C4-2B (cell line): ENCODE measurements around the gene OR13A1.

Source experiments
- ZFX ChIP-seq: fragments of 450-650 bp; IDR thresholded peaks from 2 replicates; pipeline ENCODE4 v1.6.1; 2017
- TF ChIP-seq, protein P1 (sequence below): fragments of 450-650 bp; conservative IDR thresholded peaks from 2 replicates; pipeline ENCODE4 v1.5.1; 2017; ENCODE audit warnings: mild to moderate bottlenecking

DNA sequence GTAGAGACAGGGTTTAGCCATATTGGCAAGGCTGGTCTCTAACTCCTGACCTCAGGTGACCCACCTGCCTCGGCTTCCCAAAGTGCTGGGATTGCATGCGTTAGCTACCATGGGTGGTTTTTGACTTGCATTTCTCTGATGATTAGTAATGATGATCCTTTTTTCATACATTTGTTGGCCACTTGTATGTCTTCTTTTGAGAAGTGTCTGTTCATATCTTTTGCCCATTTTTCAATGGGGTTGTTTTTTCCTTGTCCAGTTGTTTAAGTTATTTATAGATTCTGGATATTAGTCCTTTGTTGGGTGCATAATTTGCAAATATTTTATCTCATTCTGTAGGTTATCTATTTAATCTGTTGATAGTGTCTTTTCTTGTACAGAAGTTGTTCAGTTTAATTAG is 4.3 kb upstream of the OR13A1 start:
- TF ChIP-seq, protein P1, sequence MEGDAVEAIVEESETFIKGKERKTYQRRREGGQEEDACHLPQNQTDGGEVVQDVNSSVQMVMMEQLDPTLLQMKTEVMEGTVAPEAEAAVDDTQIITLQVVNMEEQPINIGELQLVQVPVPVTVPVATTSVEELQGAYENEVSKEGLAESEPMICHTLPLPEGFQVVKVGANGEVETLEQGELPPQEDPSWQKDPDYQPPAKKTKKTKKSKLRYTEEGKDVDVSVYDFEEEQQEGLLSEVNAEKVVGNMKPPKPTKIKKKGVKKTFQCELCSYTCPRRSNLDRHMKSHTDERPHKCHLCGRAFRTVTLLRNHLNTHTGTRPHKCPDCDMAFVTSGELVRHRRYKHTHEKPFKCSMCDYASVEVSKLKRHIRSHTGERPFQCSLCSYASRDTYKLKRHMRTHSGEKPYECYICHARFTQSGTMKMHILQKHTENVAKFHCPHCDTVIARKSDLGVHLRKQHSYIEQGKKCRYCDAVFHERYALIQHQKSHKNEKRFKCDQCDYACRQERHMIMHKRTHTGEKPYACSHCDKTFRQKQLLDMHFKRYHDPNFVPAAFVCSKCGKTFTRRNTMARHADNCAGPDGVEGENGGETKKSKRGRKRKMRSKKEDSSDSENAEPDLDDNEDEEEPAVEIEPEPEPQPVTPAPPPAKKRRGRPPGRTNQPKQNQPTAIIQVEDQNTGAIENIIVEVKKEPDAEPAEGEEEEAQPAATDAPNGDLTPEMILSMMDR = no peak
- TF ChIP-seq ZFX = no peak
